Measurements from ENCODE around the gene PNLIPRP2.

GRCh38 chr10:116673866-116674265 is 53.1 kb downstream of the PNLIPRP2 start:
- TF ChIP-seq CTCF (IDR thresholded peaks at IDR 0.05; ENCODE audit: low read depth, low read length, poor library complexity, severe bottlenecking), result no peak
- no peak for TF ChIP-seq EZH2phosphoT487 (IDR thresholded peaks at IDR 0.05; ENCODE audit: borderline replicate concordance, low read length)

Data from DOHH2 (cell line).